ENCODE data around the gene ATG7.

ATG7 gene

DNA sequence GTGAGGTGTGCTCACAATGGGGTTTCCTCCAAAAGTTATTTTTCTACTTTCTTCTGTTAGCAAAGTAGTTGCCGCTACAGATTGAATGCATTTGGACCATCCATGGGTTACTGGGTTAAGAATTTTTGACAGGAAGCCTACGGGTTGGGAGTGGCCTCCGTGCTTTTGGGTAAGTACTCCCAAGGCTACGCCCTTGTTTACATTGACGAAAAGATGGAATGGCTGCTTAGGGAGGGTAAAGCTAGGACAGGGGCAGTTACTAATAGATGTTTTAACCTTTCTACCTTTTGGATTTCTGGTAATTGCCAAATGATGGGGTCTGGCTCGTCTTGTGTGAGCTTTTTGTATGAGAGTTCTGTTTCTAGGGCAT, 20.4 kb upstream of the ATG7 start:
- TF ChIP-seq ZNF8 (CRISPR knock-in tag; IDR thresholded peaks at IDR 0.05): no peak
- TF ChIP-seq, protein P1, sequence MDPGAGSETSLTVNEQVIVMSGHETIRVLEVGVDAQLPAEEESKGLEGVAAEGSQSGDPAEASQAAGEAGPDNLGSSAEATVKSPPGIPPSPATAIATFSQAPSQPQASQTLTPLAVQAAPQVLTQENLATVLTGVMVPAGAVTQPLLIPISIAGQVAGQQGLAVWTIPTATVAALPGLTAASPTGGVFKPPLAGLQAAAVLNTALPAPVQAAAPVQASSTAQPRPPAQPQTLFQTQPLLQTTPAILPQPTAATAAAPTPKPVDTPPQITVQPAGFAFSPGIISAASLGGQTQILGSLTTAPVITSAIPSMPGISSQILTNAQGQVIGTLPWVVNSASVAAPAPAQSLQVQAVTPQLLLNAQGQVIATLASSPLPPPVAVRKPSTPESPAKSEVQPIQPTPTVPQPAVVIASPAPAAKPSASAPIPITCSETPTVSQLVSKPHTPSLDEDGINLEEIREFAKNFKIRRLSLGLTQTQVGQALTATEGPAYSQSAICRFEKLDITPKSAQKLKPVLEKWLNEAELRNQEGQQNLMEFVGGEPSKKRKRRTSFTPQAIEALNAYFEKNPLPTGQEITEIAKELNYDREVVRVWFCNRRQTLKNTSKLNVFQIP (CRISPR knock-in tag; IDR thresholded peaks at IDR 0.05; ENCODE audit: borderline replicate concordance, low read depth): no peak
- no peak for TF ChIP-seq BACH2 (CRISPR knock-in tag; IDR thresholded peaks at IDR 0.05; ENCODE audit: borderline replicate concordance)
- TF ChIP-seq ZNF70 (CRISPR knock-in tag; IDR thresholded peaks at IDR 0.05): no peak
- TF ChIP-seq, protein P2, sequence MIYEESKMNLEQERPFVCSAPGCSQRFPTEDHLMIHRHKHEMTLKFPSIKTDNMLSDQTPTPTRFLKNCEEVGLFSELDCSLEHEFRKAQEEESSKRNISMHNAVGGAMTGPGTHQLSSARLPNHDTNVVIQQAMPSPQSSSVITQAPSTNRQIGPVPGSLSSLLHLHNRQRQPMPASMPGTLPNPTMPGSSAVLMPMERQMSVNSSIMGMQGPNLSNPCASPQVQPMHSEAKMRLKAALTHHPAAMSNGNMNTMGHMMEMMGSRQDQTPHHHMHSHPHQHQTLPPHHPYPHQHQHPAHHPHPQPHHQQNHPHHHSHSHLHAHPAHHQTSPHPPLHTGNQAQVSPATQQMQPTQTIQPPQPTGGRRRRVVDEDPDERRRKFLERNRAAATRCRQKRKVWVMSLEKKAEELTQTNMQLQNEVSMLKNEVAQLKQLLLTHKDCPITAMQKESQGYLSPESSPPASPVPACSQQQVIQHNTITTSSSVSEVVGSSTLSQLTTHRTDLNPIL (CRISPR knock-in tag; IDR thresholded peaks at IDR 0.05; ENCODE audit: low read depth): no peak
- TF ChIP-seq ZFP3 (CRISPR knock-in tag; IDR thresholded peaks at IDR 0.05): no peak
- TF ChIP-seq ZFP30 (CRISPR knock-in tag; IDR thresholded peaks at IDR 0.05): no peak
- no peak for TF ChIP-seq ESRRG (CRISPR knock-in tag; IDR thresholded peaks at IDR 0.05)
- TF ChIP-seq, protein P3, sequence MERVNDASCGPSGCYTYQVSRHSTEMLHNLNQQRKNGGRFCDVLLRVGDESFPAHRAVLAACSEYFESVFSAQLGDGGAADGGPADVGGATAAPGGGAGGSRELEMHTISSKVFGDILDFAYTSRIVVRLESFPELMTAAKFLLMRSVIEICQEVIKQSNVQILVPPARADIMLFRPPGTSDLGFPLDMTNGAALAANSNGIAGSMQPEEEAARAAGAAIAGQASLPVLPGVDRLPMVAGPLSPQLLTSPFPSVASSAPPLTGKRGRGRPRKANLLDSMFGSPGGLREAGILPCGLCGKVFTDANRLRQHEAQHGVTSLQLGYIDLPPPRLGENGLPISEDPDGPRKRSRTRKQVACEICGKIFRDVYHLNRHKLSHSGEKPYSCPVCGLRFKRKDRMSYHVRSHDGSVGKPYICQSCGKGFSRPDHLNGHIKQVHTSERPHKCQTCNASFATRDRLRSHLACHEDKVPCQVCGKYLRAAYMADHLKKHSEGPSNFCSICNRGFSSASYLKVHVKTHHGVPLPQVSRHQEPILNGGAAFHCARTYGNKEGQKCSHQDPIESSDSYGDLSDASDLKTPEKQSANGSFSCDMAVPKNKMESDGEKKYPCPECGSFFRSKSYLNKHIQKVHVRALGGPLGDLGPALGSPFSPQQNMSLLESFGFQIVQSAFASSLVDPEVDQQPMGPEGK (CRISPR knock-in tag; IDR thresholded peaks at IDR 0.05; ENCODE audit: borderline replicate concordance): no peak
- no peak for TF ChIP-seq TOX (CRISPR knock-in tag; IDR thresholded peaks at IDR 0.05; ENCODE audit: borderline replicate concordance)
- no peak for ATAC-seq

DNA sequence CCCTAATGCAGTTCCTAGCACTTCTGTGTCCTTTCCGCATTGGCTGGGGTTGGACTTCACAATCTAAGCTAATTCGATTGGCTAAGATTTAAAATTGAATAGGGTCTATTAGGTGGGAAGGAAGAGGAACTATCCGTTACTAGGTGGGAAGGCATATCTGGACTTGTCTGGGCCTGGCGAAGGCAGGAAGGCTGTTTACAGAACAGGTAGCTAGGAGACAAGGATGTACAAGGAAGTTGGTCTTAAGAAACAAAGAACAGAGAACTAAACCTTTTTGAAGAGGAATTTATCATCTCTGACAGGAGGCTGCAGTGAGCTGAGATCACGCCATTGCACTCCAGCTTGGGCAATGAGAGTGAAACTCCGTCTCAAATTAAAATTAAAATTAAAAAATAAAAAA, 17.3 kb upstream of the ATG7 start:
- no peak for ATAC-seq
- TF ChIP-seq ZNF8 (CRISPR knock-in tag; IDR thresholded peaks at IDR 0.05): no peak
- TF ChIP-seq GLIS3 (CRISPR knock-in tag; IDR thresholded peaks at IDR 0.05): no peak
- TF ChIP-seq, protein P1 (CRISPR knock-in tag; IDR thresholded peaks at IDR 0.05; ENCODE audit: borderline replicate concordance, low read depth): no peak
- no peak for TF ChIP-seq ZNF565 (CRISPR knock-in tag; conservative IDR thresholded peaks at IDR 0.05; ENCODE audit: low read depth)
- TF ChIP-seq TOX (CRISPR knock-in tag; IDR thresholded peaks at IDR 0.05; ENCODE audit: borderline replicate concordance): no peak
- TF ChIP-seq PPARA (CRISPR knock-in tag; IDR thresholded peaks at IDR 0.05; ENCODE audit: borderline replicate concordance): no peak
- no peak for TF ChIP-seq OSR1 (CRISPR knock-in tag; IDR thresholded peaks at IDR 0.05)
- TF ChIP-seq ZC3H10 (CRISPR knock-in tag; IDR thresholded peaks at IDR 0.05): no peak
- TF ChIP-seq, protein P3 (CRISPR knock-in tag; IDR thresholded peaks at IDR 0.05; ENCODE audit: borderline replicate concordance): no peak
- TF ChIP-seq ZNF70 (CRISPR knock-in tag; IDR thresholded peaks at IDR 0.05): no peak
- no peak for TF ChIP-seq RARB (CRISPR knock-in tag; IDR thresholded peaks at IDR 0.05)
- no peak for TF ChIP-seq TCF4 (CRISPR knock-in tag; IDR thresholded peaks at IDR 0.05; ENCODE audit: borderline replicate concordance)
- TF ChIP-seq, protein P4, sequence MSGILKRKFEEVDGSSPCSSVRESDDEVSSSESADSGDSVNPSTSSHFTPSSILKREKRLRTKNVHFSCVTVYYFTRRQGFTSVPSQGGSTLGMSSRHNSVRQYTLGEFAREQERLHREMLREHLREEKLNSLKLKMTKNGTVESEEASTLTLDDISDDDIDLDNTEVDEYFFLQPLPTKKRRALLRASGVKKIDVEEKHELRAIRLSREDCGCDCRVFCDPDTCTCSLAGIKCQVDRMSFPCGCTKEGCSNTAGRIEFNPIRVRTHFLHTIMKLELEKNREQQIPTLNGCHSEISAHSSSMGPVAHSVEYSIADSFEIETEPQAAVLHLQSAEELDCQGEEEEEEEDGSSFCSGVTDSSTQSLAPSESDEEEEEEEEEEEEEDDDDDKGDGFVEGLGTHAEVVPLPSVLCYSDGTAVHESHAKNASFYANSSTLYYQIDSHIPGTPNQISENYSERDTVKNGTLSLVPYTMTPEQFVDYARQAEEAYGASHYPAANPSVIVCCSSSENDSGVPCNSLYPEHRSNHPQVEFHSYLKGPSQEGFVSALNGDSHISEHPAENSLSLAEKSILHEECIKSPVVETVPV (CRISPR knock-in tag; IDR thresholded peaks at IDR 0.05): no peak
- TF ChIP-seq, protein P2 (CRISPR knock-in tag; IDR thresholded peaks at IDR 0.05; ENCODE audit: low read depth): no peak
- TF ChIP-seq ZFP30 (CRISPR knock-in tag; IDR thresholded peaks at IDR 0.05): no peak
- no peak for TF ChIP-seq ESRRG (CRISPR knock-in tag; IDR thresholded peaks at IDR 0.05)
